Fibroblast of skin of left quadriceps (primary cell): ENCODE results near the gene SPSB3.

Experiments used
- DNase-seq, 2 experiments: peaks; one replicate each; pipeline ENCODE4 v3.0.0-alpha.2; 2013; ENCODE audit warnings: low read depth in 2 of 2

SPSB3 gene

GRCh38 chr16:1775006-1775845 lies 7.1 kb downstream of the SPSB3 start:
- no peak for DNase-seq

DNA sequence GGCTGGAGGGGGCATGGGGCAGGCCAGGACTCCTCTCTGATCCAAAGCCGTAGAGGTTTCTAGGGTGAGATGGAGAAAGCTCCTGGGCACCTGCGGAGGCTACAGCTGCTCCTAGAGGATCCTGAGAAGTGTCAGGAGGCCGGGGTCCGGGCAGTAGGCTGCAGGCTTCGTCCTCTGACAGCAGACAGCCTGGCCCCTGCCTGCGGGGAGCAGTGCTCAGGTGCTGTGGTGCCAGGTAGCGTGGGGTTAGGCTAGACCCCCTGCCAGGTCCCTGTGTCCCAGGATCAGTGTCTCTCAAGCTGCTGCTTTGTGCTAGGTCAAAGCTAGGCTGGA lies 8.0 kb downstream of the SPSB3 start:
- DNase-seq, result no peak

- DNase-seq, result no peak
These were observed 8.5 kb downstream of the SPSB3 start for GRCh38 chr16:1773703-1774447.

- peak; percentile 43 to 51 for DNase-seq
These were observed 9.3 kb downstream of the SPSB3 start, which contains the start of gene MRPS34 for GRCh38 chr16:1772908-1773702. Gene MRPS34 (minus strand): TSS chr16:1773134. CDS start chr16:1773119, 15 bp downstream.

DNA sequence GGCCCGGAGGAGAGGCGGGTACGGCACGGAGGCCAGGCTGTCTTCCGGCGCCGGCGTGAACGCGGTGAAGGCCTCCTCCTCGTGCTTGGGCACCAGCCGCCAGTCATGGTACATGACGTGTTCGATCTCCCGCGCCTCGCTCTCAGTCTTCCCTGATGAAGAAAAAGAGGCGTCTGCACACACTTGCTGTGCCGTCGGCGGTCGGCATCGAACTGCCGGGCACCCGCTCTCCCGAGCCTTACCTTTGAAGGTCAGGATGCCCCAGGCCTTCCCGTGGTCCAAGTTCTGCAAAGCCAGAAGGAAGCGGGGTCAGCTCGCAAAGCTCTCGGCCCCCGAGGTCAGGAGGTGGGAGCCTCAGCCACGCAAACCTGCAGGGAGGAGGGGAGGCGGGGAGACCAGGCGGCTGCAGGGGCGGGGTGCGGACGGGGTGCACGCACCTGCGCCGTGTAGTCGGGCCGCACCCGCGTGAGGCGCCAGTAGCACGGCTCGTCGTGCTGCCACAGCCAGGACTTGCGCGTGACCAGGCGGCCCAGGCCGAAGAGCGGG lies 9.9 kb downstream of the SPSB3 start, which contains the start of gene EME2:
EME2 (plus strand) TSS at position 449 of the 546 bp plus-strand sequence. CDS start 418 bp downstream, outside the sequence.
- no peak for DNase-seq

DNA sequence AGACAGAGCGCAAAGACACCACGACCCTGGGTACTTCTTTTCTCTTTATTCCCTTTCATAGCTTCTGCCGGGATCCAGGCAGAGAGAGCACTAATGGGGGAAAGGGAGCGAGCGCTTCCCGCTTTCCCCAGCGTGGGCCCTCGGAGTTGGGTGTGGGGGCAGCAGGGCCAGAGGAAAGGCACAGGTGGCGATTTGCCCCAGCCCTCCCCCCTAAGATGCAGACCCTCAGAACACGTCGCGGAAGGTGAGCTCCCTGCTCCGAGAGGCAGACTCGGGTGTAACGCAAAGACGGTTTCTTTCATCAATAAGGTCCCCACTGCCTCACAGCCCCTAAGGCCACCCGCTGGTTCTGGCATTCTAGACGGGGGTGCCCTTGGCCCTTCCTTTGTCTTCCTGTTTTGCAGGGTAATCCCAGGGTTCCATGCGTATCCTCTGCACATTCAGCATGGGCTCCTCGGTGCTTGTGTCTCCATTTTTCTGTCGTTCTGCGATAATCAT lies 10.5 kb downstream of the SPSB3 start:
- no peak for DNase-seq

GRCh38 chr16:1771188-1771863 lies 11.0 kb downstream of the SPSB3 start, which contains the start of gene NME3:
Gene NME3 (minus strand): TSS chr16:1771543. CDS start chr16:1771534, 9 bp downstream.
- DNase-seq, result peak in 1 of 2 experiments; percentile 15

DNA sequence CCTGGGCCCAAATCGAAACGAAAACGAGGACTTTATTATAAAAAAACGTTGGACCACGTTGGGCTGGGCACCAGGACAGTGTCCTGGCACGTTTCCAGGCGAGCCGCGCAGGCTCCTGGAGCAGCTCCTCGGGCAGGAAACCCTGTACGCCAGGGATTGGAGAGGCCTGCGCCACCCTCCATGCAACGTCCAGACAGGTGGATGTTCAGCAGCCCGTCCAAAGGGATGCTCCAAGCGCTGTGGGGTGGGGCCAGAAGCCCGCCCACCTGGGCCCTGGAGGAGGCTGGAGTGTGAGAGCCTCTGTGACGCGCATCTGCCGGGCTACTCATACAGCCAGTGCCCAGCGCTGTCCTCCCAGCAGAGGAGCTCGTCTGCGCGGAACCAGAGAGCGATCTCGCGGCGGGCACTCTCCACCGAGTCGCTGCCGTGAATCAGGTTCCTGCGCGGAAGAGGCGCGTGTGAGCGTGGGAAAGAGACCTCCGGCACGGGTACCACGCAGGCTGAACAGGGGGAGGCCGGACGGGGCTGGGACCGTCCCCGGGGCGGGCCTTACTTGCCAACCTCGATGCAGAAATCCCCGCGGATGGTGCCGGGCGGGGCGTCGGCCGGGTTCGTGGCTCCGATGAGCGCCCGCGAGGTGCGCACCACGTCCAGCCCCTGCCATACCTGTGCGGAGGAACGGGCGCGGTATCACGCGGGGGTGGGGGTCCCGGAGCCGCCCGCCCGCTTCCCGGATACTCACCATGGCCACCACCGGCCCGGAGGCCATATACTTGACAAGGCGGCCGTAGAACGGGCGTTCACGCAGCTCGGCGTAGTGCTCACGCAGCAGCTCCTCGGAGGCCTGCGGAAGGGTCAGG lies 11.8 kb downstream of the SPSB3 start:
- no peak for DNase-seq

- DNase-seq, result no peak
These were observed 12.7 kb downstream of the SPSB3 start for GRCh38 chr16:1769402-1770300.

- no peak for DNase-seq
These were observed 13.5 kb downstream of the SPSB3 start for GRCh38 chr16:1768767-1769401.

GRCh38 chr16:1768061-1768766 lies 14.2 kb downstream of the SPSB3 start:
- no peak for DNase-seq

- DNase-seq, result no peak
These were observed 15.0 kb downstream of the SPSB3 start for GRCh38 chr16:1767116-1767994.

- DNase-seq, result no peak
These were observed 15.7 kb downstream of the SPSB3 start for GRCh38 chr16:1766701-1767100.

DNA sequence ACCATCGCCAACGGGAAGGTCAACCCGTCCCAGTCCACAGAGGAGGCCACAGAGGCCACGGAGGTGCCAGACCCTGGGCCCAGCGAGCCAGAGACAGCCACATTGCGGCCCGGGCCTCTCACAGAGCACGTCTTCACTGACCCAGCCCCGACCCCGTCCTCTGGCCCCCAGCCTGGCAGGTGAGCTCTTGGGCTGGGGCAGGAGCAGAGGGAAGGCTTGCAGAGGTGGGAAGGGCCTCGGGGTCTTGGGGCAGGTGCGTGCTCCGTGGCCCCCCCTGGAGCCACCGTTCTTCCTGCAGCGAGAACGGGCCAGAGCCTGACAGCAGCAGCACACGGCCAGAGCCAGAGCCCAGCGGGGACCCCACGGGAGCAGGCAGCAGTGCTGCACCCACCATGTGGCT lies 16.1 kb downstream of the SPSB3 start:
- DNase-seq, result no peak

DNA sequence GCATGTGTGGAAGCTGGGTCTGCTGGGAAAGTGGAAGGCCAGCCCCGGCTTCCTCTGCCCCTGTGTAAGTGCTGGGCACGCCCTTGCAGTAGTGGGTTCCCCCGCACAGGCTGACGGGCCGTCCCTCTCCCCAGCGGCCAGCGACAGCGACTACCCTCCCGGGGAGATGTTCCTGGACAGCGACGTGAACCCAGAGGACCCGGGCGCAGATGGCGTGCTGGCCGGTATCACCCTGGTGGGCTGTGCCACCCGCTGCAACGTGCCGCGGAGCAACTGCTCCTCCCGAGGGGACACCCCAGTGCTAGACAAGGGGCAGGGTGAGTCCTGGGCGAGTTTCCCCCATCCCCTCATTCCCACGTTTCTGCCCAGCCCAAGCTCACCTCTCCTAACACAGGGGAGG lies 16.5 kb downstream of the SPSB3 start:
- DNase-seq, result no peak

DNA sequence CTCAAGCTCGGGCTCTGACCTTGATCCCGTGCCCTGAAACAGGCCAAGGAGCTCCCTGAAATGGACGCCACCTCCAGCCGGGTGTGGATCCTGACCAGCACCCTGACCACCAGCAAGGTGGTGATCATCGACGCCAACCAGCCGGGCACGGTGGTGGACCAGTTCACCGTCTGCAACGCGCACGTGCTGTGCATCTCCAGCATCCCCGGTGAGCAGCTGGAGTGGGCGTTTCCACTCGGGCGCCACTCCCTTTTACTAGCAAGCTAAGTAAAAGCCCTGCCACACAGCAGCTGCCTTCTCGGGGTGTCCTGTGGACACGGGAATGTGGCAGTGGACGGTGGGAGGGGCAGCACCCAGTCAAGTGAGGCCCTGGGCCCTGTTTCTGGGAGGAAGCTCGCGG lies 17.4 kb downstream of the SPSB3 start:
- DNase-seq, result no peak
